Transverse colon (tissue), 4 donors: Measurements from ENCODE around the gene NASP.

Experiments used
- CTCF ChIP-seq, 5 experiments: fragments of 200-600 bp in 3 of 5; fragments of 450-650 bp in 2 of 5; sonication (generic) in 3 of 5; IDR thresholded peaks; 1 replicate in 2 of 5; 2 replicates in 3 of 5; pipeline ENCODE4 v1.5.1; 2016 to 2017; ENCODE audit warnings: antibody characterized with exemption in 5 of 5, inconsistent platforms in 3 of 5, mild to moderate bottlenecking in 2 of 5, moderate library complexity in 1 of 5
- EP300 ChIP-seq: sonication (generic); formaldehyde crosslinking; IDR thresholded peaks from one replicate; pipeline ENCODE4 v1.6.1; 2017; ENCODE audit warnings: antibody characterized with exemption, low read depth
- POLR2A ChIP-seq: fragments of 450-650 bp; IDR thresholded peaks from one replicate; pipeline ENCODE4 v1.6.1; 2016; ENCODE audit warnings: antibody characterized with exemption, mild to moderate bottlenecking, moderate library complexity
- POLR2AphosphoS5 ChIP-seq, 3 donors: sonication (generic); formaldehyde crosslinking; IDR thresholded peaks; one replicate each; pipeline ENCODE4 v1.6.1; 2016; ENCODE audit warnings: antibody characterized with exemption in 3 of 3

DNA sequence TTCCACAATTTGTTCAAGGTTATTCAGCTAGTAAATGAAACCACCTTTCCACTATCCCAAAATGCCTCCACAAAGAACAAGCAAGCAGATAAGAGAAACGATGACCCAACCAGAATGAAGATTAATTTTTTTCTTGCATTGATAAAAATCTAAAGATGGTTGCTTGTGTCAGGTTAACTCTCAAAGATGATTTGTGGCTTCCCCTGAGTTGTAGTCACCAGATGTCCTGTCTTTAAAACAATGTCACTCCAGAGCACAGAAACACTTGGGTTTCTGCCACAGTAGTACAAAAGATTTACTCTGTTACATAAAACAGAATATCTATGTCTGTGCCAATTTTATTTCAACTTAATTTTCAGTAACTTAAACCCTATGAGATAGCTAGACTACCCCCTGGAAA is 51.4 kb downstream of the NASP start:
- TF ChIP-seq CTCF (IDR thresholded peaks at IDR 0.05) (no peak), POLR2AphosphoS5 (IDR thresholded peaks at IDR 0.05) (no peak), POLR2A (no peak), EP300 (no peak)
